ENCODE data around the gene FHOD3. TPM values are rescaled to one million over a fixed set of nuclear protein-coding genes. Genes with fewer than 3 reads are reported as not detected.

FHOD3 gene
- total RNA-seq, 1 donor from 2014 or later = 16.3 TPM

DNA sequence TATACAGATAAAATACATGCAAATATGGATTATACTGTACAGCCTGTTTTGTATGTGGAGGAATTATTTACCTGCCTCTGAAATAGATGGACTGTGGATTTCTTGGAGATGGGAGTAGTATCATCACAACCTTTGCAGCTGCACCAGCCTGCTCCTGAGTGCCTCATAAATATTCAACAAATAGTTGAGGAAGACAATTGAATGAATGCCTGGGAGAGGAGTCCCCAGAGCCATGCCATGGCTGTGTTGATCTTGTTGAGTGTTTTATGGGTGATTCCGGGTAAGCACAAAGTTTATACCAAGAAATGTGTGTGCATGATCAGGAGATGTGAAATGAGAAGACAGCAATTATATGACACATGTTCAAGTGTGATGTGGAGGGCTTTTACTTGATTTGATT is 225.0 kb downstream of the FHOD3 start:
- Mint-ChIP-seq H3K27me3 (ENCODE audit: low read depth) (no peaks in the 10 kb centered on the region), H3K9me3 (no peaks in the 10 kb centered on the region), H3K4me1 (peaks cover under 1% of the 10 kb centered on the region), H3K36me3 (no peaks in the 10 kb centered on the region), H3K4me3 (no peak overlapping the region), H3K27ac (no peak overlapping the region)
- no peak for DNase-seq (ENCODE audit: low spot score in 2 of 2, unreplicated experiment in 2 of 2)
- TF ChIP-seq, protein P1, sequence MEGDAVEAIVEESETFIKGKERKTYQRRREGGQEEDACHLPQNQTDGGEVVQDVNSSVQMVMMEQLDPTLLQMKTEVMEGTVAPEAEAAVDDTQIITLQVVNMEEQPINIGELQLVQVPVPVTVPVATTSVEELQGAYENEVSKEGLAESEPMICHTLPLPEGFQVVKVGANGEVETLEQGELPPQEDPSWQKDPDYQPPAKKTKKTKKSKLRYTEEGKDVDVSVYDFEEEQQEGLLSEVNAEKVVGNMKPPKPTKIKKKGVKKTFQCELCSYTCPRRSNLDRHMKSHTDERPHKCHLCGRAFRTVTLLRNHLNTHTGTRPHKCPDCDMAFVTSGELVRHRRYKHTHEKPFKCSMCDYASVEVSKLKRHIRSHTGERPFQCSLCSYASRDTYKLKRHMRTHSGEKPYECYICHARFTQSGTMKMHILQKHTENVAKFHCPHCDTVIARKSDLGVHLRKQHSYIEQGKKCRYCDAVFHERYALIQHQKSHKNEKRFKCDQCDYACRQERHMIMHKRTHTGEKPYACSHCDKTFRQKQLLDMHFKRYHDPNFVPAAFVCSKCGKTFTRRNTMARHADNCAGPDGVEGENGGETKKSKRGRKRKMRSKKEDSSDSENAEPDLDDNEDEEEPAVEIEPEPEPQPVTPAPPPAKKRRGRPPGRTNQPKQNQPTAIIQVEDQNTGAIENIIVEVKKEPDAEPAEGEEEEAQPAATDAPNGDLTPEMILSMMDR (IDR thresholded peaks at IDR 0.05; ENCODE audit: unreplicated experiment) = no peak

- H3K9me3 Mint-ChIP-seq = no peaks in the 10 kb centered on the region
- H3K36me3 Mint-ChIP-seq = no peaks in the 10 kb centered on the region
- no peaks in the 10 kb centered on the region for H3K27me3 Mint-ChIP-seq (ENCODE audit: low read depth)
- no peak overlapping the region for H3K4me3 Mint-ChIP-seq
- TF ChIP-seq, protein P1 (IDR thresholded peaks at IDR 0.05; ENCODE audit: unreplicated experiment) = no peak
- H3K4me1 Mint-ChIP-seq = no peaks in the 10 kb centered on the region
- H3K27ac Mint-ChIP-seq = no peak overlapping the region
- DNase-seq (ENCODE audit: low spot score in 2 of 2, unreplicated experiment in 2 of 2) = no peak
Observed at GRCh38 chr18:36525913-36526312, 228.4 kb downstream of the FHOD3 start.

DNA sequence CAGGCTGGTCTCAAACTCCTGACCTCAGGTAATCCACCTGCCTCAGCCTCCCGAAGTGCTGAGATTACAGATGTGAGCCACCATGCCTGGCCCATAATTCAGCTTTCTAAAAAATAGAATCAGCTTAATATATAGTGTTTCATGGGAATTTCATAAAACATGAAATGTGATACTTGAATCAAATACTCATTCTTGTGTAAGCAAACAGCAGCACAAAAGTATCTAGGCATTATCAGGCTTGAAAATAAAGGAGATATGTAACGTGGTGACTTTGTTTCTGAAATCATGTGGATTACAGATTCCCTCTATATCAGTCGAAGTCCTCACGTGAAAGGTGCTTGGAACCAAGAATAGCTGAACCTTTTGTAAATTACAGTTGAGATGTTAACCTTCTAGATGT is 229.1 kb downstream of the FHOD3 start:
- no peak overlapping the region for H3K4me3 Mint-ChIP-seq

GRCh38 chr18:36527051-36527450 is 229.5 kb downstream of the FHOD3 start:
- Mint-ChIP-seq H3K9me3 (no peaks in the 10 kb centered on the region), H3K27me3 (ENCODE audit: low read depth) (no peaks in the 10 kb centered on the region), H3K4me1 (no peaks in the 10 kb centered on the region), H3K27ac (no peak overlapping the region), H3K4me3 (no peak overlapping the region), H3K36me3 (no peaks in the 10 kb centered on the region)
- TF ChIP-seq, protein P1 (IDR thresholded peaks at IDR 0.05; ENCODE audit: unreplicated experiment) = no peak
- no peak for DNase-seq (ENCODE audit: low spot score in 2 of 2, unreplicated experiment in 2 of 2)

More for the DNA sequence above, 229.1 kb downstream of the FHOD3 start:
- Mint-ChIP-seq H3K27me3 (ENCODE audit: low read depth) (no peaks in the 10 kb centered on the region), H3K9me3 (no peaks in the 10 kb centered on the region), H3K27ac (no peak overlapping the region), H3K36me3 (no peaks in the 10 kb centered on the region), H3K4me1 (no peaks in the 10 kb centered on the region)
- no peak for DNase-seq (ENCODE audit: low spot score in 2 of 2, unreplicated experiment in 2 of 2)
- TF ChIP-seq, protein P1 (IDR thresholded peaks at IDR 0.05; ENCODE audit: unreplicated experiment) = no peak

- H3K4me1 Mint-ChIP-seq = no peaks in the 10 kb centered on the region
- no peak for DNase-seq (ENCODE audit: low spot score in 2 of 2, unreplicated experiment in 2 of 2)
- no peaks in the 10 kb centered on the region for H3K27me3 Mint-ChIP-seq (ENCODE audit: low read depth)
- H3K27ac Mint-ChIP-seq = no peak overlapping the region
- TF ChIP-seq, protein P1 (IDR thresholded peaks at IDR 0.05; ENCODE audit: unreplicated experiment) = no peak
- no peak overlapping the region for H3K4me3 Mint-ChIP-seq
- H3K9me3 Mint-ChIP-seq = no peaks in the 10 kb centered on the region
- H3K36me3 Mint-ChIP-seq = no peaks in the 10 kb centered on the region
Observed at GRCh38 chr18:36527740-36528455, 230.4 kb downstream of the FHOD3 start.
